Kidney (tissue), 14 donors: ENCODE results near the gene ESPNL. TPM values are rescaled to one million over a fixed set of nuclear protein-coding genes. Genes with fewer than 3 reads are reported as not detected.

Experiments
- DNase-seq, 5 donors: peaks; one replicate each; pipeline ENCODE4 v3.0.0-alpha.2; 2013 to 2020
- FAIRE-seq: peaks from 2 replicates; lab custom pipeline; 2012; peaks lifted over from hg19 to GRCh38; lab: Jason Lieb, UNC
- H3K27ac ChIP-seq, 2 donors: one replicate each; pipeline ENCODE4 v1.7.0; 2013; ENCODE audit warnings: low read depth in 2 of 2, low read length in 2 of 2, inconsistent platforms in 1 of 2
- H3K27me3 ChIP-seq: one replicate; pipeline ENCODE4 v1.7.1; 2013; ENCODE audit warnings: low read length, inconsistent platforms; ENCODE audit not compliant: control insufficient read depth, insufficient read depth
- H3K36me3 ChIP-seq, 3 donors: one replicate each; pipeline versions ENCODE4 v1.7.0 to v1.7.1; 2013; ENCODE audit warnings: low read length in 3 of 3, control low read depth in 1 of 3, inconsistent platforms in 1 of 3; ENCODE audit not compliant: insufficient read depth in 3 of 3, control insufficient read depth in 2 of 3
- H3K4me1 ChIP-seq, 3 donors: one replicate each; pipeline versions ENCODE4 v1.7.0 to v1.7.1; 2013; ENCODE audit warnings: low read length in 3 of 3, inconsistent platforms in 1 of 3, low read depth in 1 of 3; ENCODE audit not compliant: control insufficient read depth in 2 of 3, insufficient read depth in 2 of 3
- H3K4me3 ChIP-seq, 3 donors: one replicate each; pipeline versions ENCODE4 v1.7.0 to v1.8.1; 2013; ENCODE audit warnings: low read length in 3 of 3, control low read depth in 1 of 3, inconsistent platforms in 1 of 3
- H3K9ac ChIP-seq, 3 donors: one replicate each; pipeline versions ENCODE4 v1.7.0 to v1.7.1; 2013; ENCODE audit warnings: low read length in 3 of 3, control low read depth in 1 of 3, inconsistent platforms in 1 of 3
- H3K9me3 ChIP-seq, 3 donors: one replicate each; pipeline versions ENCODE4 v1.7.0 to v1.7.1; 2013; ENCODE audit warnings: low read length in 3 of 3, control low read depth in 1 of 3, inconsistent platforms in 1 of 3; ENCODE audit not compliant: control insufficient read depth in 2 of 3, insufficient read depth in 1 of 3
- intact Hi-C: fragments of 100-400 bp; cut with DNase I; formaldehyde crosslinking; loops from one replicate; pipeline ENCODE4 v1.11.1; 2022
- polyA plus RNA-seq: library from polyadenylated mRNA; stranded (reverse); fragments of 350-450 nt; fragmentation: Illumina TruSeq; extraction: RNeasy Lipid Tissue Mini Kit (QIAGEN cat#74804); gene quantifications from one replicate; pipeline ENCODE4 v1.2.3, GENCODE V29; 2014; ENCODE audit warnings: low read depth, low replicate concordance; ENCODE audit not compliant: insufficient read depth
- total RNA-seq: library from RNA; stranded (reverse); fragmentation: NEBNext Ultra II Directional; extraction: Animal tissue kit (Norgen Biotek cat#: 25700); gene quantifications from one replicate; pipeline ENCODE4 v1.2.1, GENCODE V29; 2021
- TF ChIP-seq, protein P1 (sequence below): IDR thresholded peaks from 3 replicates; pipeline ENCODE4 v1.5.1; 2012; ENCODE audit warnings: mild to moderate bottlenecking, moderate library complexity, borderline replicate concordance; ENCODE audit not compliant: insufficient read depth; ENCODE audit errors: extremely low read depth
- donor health status: control.
- donor health status: control.
- donor health status: control.
- donor health status: control.
- donor health status: control.
- donor health status: DM: yes; HTN: yes; CAD: no.
- donor health status: Normal renal cell carcinoma (clear cell type).

The ESPNL gene
- total and polyA plus RNA-seq, 2 donors from 2014 or later: 0.28 to 2.7 TPM

GRCh38 chr2:238142382-238143205 is 42.5 kb downstream of the ESPNL start:
- H3K9ac ChIP-seq: no peak overlapping the region
- H3K9me3 ChIP-seq: no peaks in the 10 kb centered on the region
- H3K4me3 ChIP-seq: no peak overlapping the region
- no peak for DNase-seq
- intact Hi-C loops: no loop called here
- no peak for FAIRE-seq
- no peaks in the 10 kb centered on the region for H3K27me3 ChIP-seq
- TF ChIP-seq, protein P1, sequence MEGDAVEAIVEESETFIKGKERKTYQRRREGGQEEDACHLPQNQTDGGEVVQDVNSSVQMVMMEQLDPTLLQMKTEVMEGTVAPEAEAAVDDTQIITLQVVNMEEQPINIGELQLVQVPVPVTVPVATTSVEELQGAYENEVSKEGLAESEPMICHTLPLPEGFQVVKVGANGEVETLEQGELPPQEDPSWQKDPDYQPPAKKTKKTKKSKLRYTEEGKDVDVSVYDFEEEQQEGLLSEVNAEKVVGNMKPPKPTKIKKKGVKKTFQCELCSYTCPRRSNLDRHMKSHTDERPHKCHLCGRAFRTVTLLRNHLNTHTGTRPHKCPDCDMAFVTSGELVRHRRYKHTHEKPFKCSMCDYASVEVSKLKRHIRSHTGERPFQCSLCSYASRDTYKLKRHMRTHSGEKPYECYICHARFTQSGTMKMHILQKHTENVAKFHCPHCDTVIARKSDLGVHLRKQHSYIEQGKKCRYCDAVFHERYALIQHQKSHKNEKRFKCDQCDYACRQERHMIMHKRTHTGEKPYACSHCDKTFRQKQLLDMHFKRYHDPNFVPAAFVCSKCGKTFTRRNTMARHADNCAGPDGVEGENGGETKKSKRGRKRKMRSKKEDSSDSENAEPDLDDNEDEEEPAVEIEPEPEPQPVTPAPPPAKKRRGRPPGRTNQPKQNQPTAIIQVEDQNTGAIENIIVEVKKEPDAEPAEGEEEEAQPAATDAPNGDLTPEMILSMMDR: no peak
- no peak overlapping the region for H3K27ac ChIP-seq
- no peaks in the 10 kb centered on the region for H3K36me3 ChIP-seq
- H3K4me1 ChIP-seq: peaks cover 0 to 4% (median 0%) of the 10 kb centered on the region in 3 donors

DNA sequence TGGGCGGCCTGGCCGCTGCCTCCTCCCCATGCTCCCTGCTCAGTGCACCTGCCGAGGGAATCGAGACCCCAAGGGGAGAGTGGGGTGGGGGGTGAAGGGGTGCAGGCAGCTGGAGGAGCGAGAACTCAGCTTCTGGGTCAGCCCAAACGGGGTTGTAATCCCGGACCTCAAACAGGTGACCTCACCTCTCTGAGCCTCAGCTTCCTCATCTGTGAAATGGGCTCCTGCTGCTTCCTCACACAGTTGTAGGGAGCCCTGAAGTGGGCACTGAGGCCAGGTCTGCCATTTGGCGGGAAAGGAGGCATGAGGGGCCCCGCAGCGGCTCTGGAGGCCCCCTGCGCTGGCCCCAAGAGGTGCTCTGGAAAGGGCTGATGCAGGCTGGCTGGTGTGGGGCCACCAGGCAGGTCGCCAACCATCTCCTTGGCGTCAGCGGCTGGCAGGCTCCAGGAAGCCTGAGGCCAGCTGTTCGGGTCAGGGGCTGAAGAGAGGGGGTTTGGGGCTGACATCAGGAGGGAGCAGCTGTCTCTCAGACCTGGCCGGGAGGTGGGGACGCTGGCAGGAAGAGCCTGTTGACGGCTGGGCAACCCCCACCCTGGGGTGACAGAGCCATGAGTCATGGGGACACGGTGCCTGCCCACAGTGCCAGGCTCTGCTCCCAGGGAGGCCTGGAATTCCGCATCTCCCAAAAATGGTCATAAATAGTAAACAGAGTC is 43.3 kb downstream of the ESPNL start:
- no peaks in the 10 kb centered on the region for H3K9me3 ChIP-seq
- H3K27ac ChIP-seq: no peak overlapping the region
- intact Hi-C loops: no loop called here
- no peak overlapping the region for H3K9ac ChIP-seq
- H3K36me3 ChIP-seq: no peaks in the 10 kb centered on the region
- no peaks in the 10 kb centered on the region for H3K27me3 ChIP-seq
- TF ChIP-seq, protein P1: no peak
- FAIRE-seq (no peak), DNase-seq (no peak)
- peaks cover 0 to 2% (median 0%) of the 10 kb centered on the region in 3 donors for H3K4me1 ChIP-seq
- no peak overlapping the region for H3K4me3 ChIP-seq

GRCh38 chr2:238144262-238144661 is 44.1 kb downstream of the ESPNL start:
- Histone ChIP-seq H3K27me3 (no peaks in the 10 kb centered on the region), H3K36me3 (no peaks in the 10 kb centered on the region), H3K4me3 (no peak overlapping the region), H3K9ac (no peak overlapping the region), H3K4me1 (peaks cover 0 to 2% (median 0%) of the 10 kb centered on the region in 3 donors), H3K27ac (no peak overlapping the region), H3K9me3 (no peaks in the 10 kb centered on the region)
- intact Hi-C loops: no loop called here
- FAIRE-seq: no peak
- TF ChIP-seq, protein P1: no peak
- DNase-seq: no peak
